GM12865 (cell line): Measurements from ENCODE around the gene LCP2.

Experiments
- DNase-seq: peaks from one replicate; pipeline ENCODE4 v3.0.0; 2010; ENCODE audit warnings: low read depth
- H3K4me3 ChIP-seq: 2 replicates; pipeline ENCODE4 v1.5.1; 2011; ENCODE audit warnings: mild to moderate bottlenecking, low read depth, low read length, control low read depth
- CTCF ChIP-seq: IDR thresholded peaks from 2 replicates; pipeline ENCODE4 v1.5.1; 2011; ENCODE audit warnings: low read length, control low read depth, low read depth, inconsistent platforms; ENCODE audit not compliant: insufficient read depth; ENCODE audit errors: missing control alignments

The LCP2 gene

GRCh38 chr5:170300361-170301013 is 2.9 kb upstream of the LCP2 start:
- no peak overlapping the region for H3K4me3 ChIP-seq
- no peak for DNase-seq
- TF ChIP-seq CTCF = no peak

GRCh38 chr5:170296935-170297588 is 515 bp downstream of the LCP2 start:
- H3K4me3 ChIP-seq = peak overlapping the region; percentile 79
- DNase-seq = peak; percentile 61
- no peak for TF ChIP-seq CTCF

- no peak for DNase-seq
- TF ChIP-seq CTCF = no peak
- peak overlapping the region; percentile 79 for H3K4me3 ChIP-seq
Observed at GRCh38 chr5:170296036-170296934, 1.3 kb downstream of the LCP2 start.

- no peak for TF ChIP-seq CTCF
- no peak overlapping the region for H3K4me3 ChIP-seq
- no peak for DNase-seq
Observed at GRCh38 chr5:170294556-170294955, 3.0 kb downstream of the LCP2 start.

GRCh38 chr5:170294057-170294456 is 3.5 kb downstream of the LCP2 start:
- DNase-seq = no peak
- no peak overlapping the region for H3K4me3 ChIP-seq
- TF ChIP-seq CTCF = no peak

- DNase-seq = peak; percentile 88
- H3K4me3 ChIP-seq = no peak overlapping the region
- no peak for TF ChIP-seq CTCF
Observed at GRCh38 chr5:170293273-170293672, 4.3 kb downstream of the LCP2 start.
